SK-N-SH treated with all-trans-retinoic acid at 6 μM for 48 hours (cell line): ENCODE results near the gene PFN4.

Experiments
- ATAC-seq: fragments of 200-7000 bp; cut with Tn5 transposase; 3 replicates; pipeline ENCODE4 v1.9.1; 2020; ENCODE audit warnings: mild to moderate bottlenecking, moderate library complexity
- ARNTL ChIP-seq: fragments of 450-650 bp; formaldehyde crosslinking; IDR thresholded peaks from 2 replicates; pipeline ENCODE4 v1.5.0; 2020; ENCODE audit warnings: low read depth, mild to moderate bottlenecking, moderate library complexity, borderline replicate concordance
- BACH2 ChIP-seq: fragments of 250-450 bp; sonication (Bioruptor Pico); IDR thresholded peaks from 2 replicates; pipeline ENCODE4 v1.9.0; 2021; ENCODE audit warnings: mild to moderate bottlenecking, borderline replicate concordance
- CREB5 ChIP-seq: fragments of 250-450 bp; sonication (Bioruptor Pico); IDR thresholded peaks from 2 replicates; pipeline ENCODE4 v1.5.1; 2020; ENCODE audit warnings: low read depth, mild to moderate bottlenecking, moderate library complexity
- CSRNP3 ChIP-seq: fragments of 250-450 bp; sonication (Bioruptor Pico); IDR thresholded peaks from 2 replicates; pipeline ENCODE4 v1.5.1; 2021; ENCODE audit warnings: mild to moderate bottlenecking, moderate library complexity
- ESRRG ChIP-seq: fragments of 250-450 bp; sonication (Bioruptor Pico); IDR thresholded peaks from 2 replicates; pipeline ENCODE4 v1.6.1; 2021; ENCODE audit warnings: mild to moderate bottlenecking
- GLIS3 ChIP-seq: fragments of 250-450 bp; sonication (Bioruptor Pico); IDR thresholded peaks from 2 replicates; pipeline ENCODE4 v1.5.0; 2020; ENCODE audit warnings: mild to moderate bottlenecking, moderate library complexity
- ISL1 ChIP-seq: fragments of 250-450 bp; sonication (Bioruptor Pico); IDR thresholded peaks from 2 replicates; pipeline ENCODE4 v2.1.2; 2022; ENCODE audit warnings: mild to moderate bottlenecking, moderate library complexity
- OSR1 ChIP-seq: fragments of 250-450 bp; sonication (Bioruptor Pico); IDR thresholded peaks from 2 replicates; pipeline ENCODE4 v1.8.0; 2022; ENCODE audit warnings: moderate library complexity, mild to moderate bottlenecking, inconsistent platforms
- PATZ1 ChIP-seq: fragments of 250-450 bp; sonication (Bioruptor Pico); IDR thresholded peaks from 2 replicates; pipeline ENCODE4 v1.8.0; 2020; ENCODE audit warnings: mild to moderate bottlenecking, moderate library complexity, borderline replicate concordance
- PPARA ChIP-seq: fragments of 250-450 bp; sonication (Bioruptor Pico); IDR thresholded peaks from 2 replicates; pipeline ENCODE4 v1.5.0; 2020; ENCODE audit warnings: mild to moderate bottlenecking, borderline replicate concordance
- RARB ChIP-seq: fragments of 250-450 bp; sonication (Bioruptor Pico); IDR thresholded peaks from 2 replicates; pipeline ENCODE4 v1.8.0; 2021; ENCODE audit warnings: mild to moderate bottlenecking, moderate library complexity
- SNAI2 ChIP-seq: fragments of 250-450 bp; sonication (Bioruptor Pico); IDR thresholded peaks from 2 replicates; pipeline ENCODE4 v1.5.0; 2020; ENCODE audit warnings: mild to moderate bottlenecking, moderate library complexity
- TCF4 ChIP-seq: fragments of 250-450 bp; sonication (Bioruptor Pico); IDR thresholded peaks from 2 replicates; pipeline ENCODE4 v1.8.0; 2021; ENCODE audit warnings: mild to moderate bottlenecking, moderate library complexity, borderline replicate concordance
- TOX ChIP-seq: fragments of 250-450 bp; sonication (Bioruptor Pico); IDR thresholded peaks from 2 replicates; pipeline ENCODE4 v1.8.0; 2021; ENCODE audit warnings: mild to moderate bottlenecking, moderate library complexity, borderline replicate concordance
- TSHZ2 ChIP-seq: fragments of 250-450 bp; sonication (Bioruptor Pico); IDR thresholded peaks from 2 replicates; pipeline ENCODE4 v1.5.0; 2020; ENCODE audit warnings: mild to moderate bottlenecking, moderate library complexity
- ZC3H10 ChIP-seq: fragments of 250-450 bp; sonication (Bioruptor Pico); IDR thresholded peaks from 2 replicates; pipeline ENCODE4 v1.5.1; 2021; ENCODE audit warnings: mild to moderate bottlenecking, moderate library complexity
- ZFP3 ChIP-seq: fragments of 250-450 bp; sonication (Bioruptor Pico); IDR thresholded peaks from 2 replicates; pipeline ENCODE4 v1.5.0; 2020; ENCODE audit warnings: mild to moderate bottlenecking, moderate library complexity
- ZFP30 ChIP-seq: fragments of 450-650 bp; formaldehyde crosslinking; IDR thresholded peaks from 2 replicates; pipeline ENCODE4 v1.5.0; 2022; ENCODE audit warnings: mild to moderate bottlenecking, moderate library complexity
- ZNF565 ChIP-seq: fragments of 450-650 bp; formaldehyde crosslinking; conservative IDR thresholded peaks from 2 replicates; pipeline ENCODE4 v1.5.0; 2020; ENCODE audit warnings: low read depth, mild to moderate bottlenecking, moderate library complexity
- ZNF70 ChIP-seq: fragments of 450-650 bp; formaldehyde crosslinking; IDR thresholded peaks from 2 replicates; pipeline ENCODE4 v1.5.0; 2020; ENCODE audit warnings: mild to moderate bottlenecking, moderate library complexity
- ZNF8 ChIP-seq: fragments of 450-650 bp; formaldehyde crosslinking; IDR thresholded peaks from 2 replicates; pipeline ENCODE4 v1.5.0; 2020; ENCODE audit warnings: mild to moderate bottlenecking, moderate library complexity

The PFN4 gene

GRCh38 chr2:24121066-24121465 is 2.1 kb downstream of the PFN4 start:
- no peak for TF ChIP-seq ZNF8 (CRISPR knock-in tag)
- peak; percentile 37 for ATAC-seq

GRCh38 chr2:24117902-24118301 is 5.2 kb downstream of the PFN4 start:
- TF ChIP-seq ARNTL (CRISPR knock-in tag) (no peak), ESRRG (CRISPR knock-in tag) (peak; percentile 55; the same call in 1 of the 2 replicates), GLIS3 (peak; percentile 39; the same call in 1 of the 2 replicates), ZC3H10 (no peak), BACH2 (CRISPR knock-in tag) (no peak), TSHZ2 (CRISPR knock-in tag) (peak; percentile 78; the same call in 1 of the 2 replicates), TCF4 (CRISPR knock-in tag) (peak; percentile 81; the same call in 1 of the 2 replicates), SNAI2 (CRISPR knock-in tag) (0 out of 2 replicates have a peak, but pooled peaks have one; percentile 83), ISL1 (CRISPR knock-in tag) (peak; percentile 91), ZFP3 (CRISPR knock-in tag) (peak; percentile 97)
- peak; percentile 3; the same call in 1 of the 3 replicates for ATAC-seq

- ATAC-seq: no peak; the same call in 2 of the 3 replicates
- TF ChIP-seq TSHZ2 (CRISPR knock-in tag) (no peak), GLIS3 (no peak), ZFP3 (CRISPR knock-in tag) (no peak), ZNF8 (CRISPR knock-in tag) (no peak), ZFP30 (CRISPR knock-in tag) (no peak), RARB (CRISPR knock-in tag) (no peak), ZNF70 (CRISPR knock-in tag) (no peak), CSRNP3 (CRISPR knock-in tag) (no peak), ARNTL (CRISPR knock-in tag) (no peak), CREB5 (CRISPR knock-in tag) (no peak), TOX (no peak), ZNF565 (no peak), OSR1 (CRISPR knock-in tag) (no peak), ZC3H10 (no peak), PPARA (CRISPR knock-in tag) (no peak), TCF4 (CRISPR knock-in tag) (no peak)
- TF ChIP-seq, all 23 proteins: peak for 0
Observed at GRCh38 chr2:24115057-24115456, 8.1 kb downstream of the PFN4 start.

GRCh38 chr2:24111407-24111901 is 11.7 kb downstream of the PFN4 start:
- peak; percentile 69 for ATAC-seq
- TF ChIP-seq TSHZ2 (CRISPR knock-in tag) (no peak), ESRRG (CRISPR knock-in tag) (no peak), ZC3H10 (no peak), ISL1 (CRISPR knock-in tag) (no peak), SNAI2 (CRISPR knock-in tag) (no peak), GLIS3 (no peak), ARNTL (CRISPR knock-in tag) (no peak), ZFP30 (CRISPR knock-in tag) (no peak), PATZ1 (CRISPR knock-in tag) (no peak), OSR1 (CRISPR knock-in tag) (no peak), ZNF565 (no peak), ZNF8 (CRISPR knock-in tag) (no peak), PPARA (CRISPR knock-in tag) (no peak)
